GM12892 (cell line): ENCODE measurements around the gene GPC5.

Source experiments
- DNase-seq: peaks from one replicate; pipeline ENCODE4 v3.0.0; 2011; ENCODE audit not compliant: insufficient read length
- FAIRE-seq: peaks from 2 replicates; lab custom pipeline; 2011; peaks lifted over from hg19 to GRCh38; lab: Jason Lieb, UNC
- POLR2A ChIP-seq: IDR thresholded peaks from 2 replicates; pipeline ENCODE4 v1.6.1; 2011; ENCODE audit warnings: low read depth, low read length, control low read depth
- POLR2AphosphoS5 ChIP-seq: IDR thresholded peaks from 2 replicates; pipeline ENCODE4 v1.6.1; 2011; ENCODE audit warnings: low read depth, low read length, control low read depth
- TAF1 ChIP-seq: IDR thresholded peaks from 2 replicates; pipeline ENCODE4 v1.6.1; 2011; ENCODE audit warnings: low read depth, mild to moderate bottlenecking, control low read depth, low read length, borderline replicate concordance

GPC5 gene

GRCh38 chr13:92126399-92126798 lies 728.0 kb downstream of the GPC5 start:
- TF ChIP-seq POLR2AphosphoS5 = no peak
- no peak for TF ChIP-seq TAF1
- no peak for TF ChIP-seq POLR2A
- DNase-seq (no peak), FAIRE-seq (no peak)

DNA sequence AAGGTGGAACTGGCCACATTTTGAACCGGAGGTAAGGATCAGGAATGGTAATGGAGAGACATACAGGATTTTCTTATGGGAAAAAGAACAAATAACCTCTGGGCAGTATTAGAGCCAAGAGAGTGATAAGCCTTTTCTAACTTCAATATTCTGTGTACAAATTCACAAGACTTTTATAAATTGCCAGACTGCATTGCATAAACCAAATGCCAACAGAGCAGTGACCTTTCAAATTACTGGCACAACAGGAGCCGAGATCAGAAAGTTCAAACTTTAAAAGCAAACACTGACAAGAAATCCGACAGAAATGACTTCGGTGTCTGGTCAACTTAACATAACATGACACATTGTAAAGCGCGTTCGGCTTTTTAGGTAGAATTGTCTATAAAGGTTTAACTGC lies 737.1 kb downstream of the GPC5 start:
- DNase-seq (no peak), FAIRE-seq (no peak)
- TF ChIP-seq POLR2AphosphoS5 (no peak), POLR2A (no peak), TAF1 (no peak)

DNA sequence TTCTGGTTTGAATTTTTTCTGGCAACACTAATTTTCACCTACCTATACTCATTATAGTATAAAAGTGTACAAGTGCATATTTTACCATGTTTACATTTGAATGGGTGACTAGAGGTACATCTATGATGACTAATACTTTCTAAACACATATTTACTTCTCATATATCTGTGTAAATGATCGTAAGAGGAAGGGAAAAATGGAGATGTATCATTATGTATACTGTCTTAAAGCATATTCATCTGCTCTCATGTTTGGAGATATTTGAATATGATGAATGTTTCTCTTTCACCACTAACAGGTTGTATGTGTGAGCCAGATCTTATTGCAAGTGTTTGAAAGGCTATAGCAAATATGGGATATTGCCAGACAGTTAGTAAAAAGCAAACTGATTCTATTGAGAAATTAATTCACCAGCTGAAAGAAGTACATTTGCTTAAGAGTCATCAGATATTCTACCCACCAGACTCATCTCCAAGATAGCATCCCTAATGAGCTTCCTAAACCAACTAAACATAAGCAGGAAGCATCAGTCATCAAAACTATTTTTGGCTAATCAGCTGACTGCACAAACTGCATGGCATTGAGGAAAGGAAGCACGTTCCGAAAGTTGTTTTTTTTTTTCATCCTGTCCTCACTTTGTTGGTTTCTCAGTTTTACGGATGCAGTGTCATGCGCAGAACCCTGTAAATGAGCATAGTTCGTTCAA lies 738.2 kb downstream of the GPC5 start:
- no peak for DNase-seq
- FAIRE-seq = no peak
- TF ChIP-seq POLR2AphosphoS5 = no peak
- no peak for TF ChIP-seq POLR2A
- no peak for TF ChIP-seq TAF1

DNA sequence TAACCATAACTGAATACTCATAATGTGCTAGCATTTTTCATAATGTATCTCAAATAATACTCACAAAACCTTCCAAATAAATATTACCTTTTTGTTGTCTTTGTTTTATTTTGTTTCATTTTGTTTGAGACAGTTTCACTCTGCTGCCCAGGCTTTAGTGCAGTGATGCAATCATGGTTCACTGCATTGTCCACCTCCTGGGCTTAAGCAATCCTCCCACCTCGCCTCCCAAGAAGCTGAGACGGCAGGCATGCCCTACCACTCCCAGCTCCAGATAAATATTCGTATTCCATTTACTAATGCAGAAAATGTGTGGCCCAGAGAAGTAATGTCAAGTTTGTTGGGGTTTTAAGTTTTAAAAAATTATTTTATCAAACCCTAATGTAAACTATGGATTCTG lies 739.1 kb downstream of the GPC5 start:
- no peak for TF ChIP-seq POLR2A
- TF ChIP-seq TAF1 = no peak
- no peak for TF ChIP-seq POLR2AphosphoS5
- no peak for DNase-seq
- FAIRE-seq = no peak

GRCh38 chr13:92143766-92144165 lies 745.3 kb downstream of the GPC5 start:
- no peak for DNase-seq
- TF ChIP-seq TAF1 (no peak), POLR2AphosphoS5 (no peak), POLR2A (no peak)
- no peak for FAIRE-seq

- FAIRE-seq (no peak), DNase-seq (no peak)
- TF ChIP-seq POLR2AphosphoS5 = no peak
- TF ChIP-seq POLR2A = no peak
- no peak for TF ChIP-seq TAF1
Observed at GRCh38 chr13:92150606-92151005, 752.2 kb downstream of the GPC5 start.

- no peak for FAIRE-seq
- TF ChIP-seq POLR2A (no peak), TAF1 (no peak), POLR2AphosphoS5 (no peak)
- no peak for DNase-seq
Observed at GRCh38 chr13:92158346-92158745, 759.9 kb downstream of the GPC5 start.

GRCh38 chr13:92164822-92165221 lies 766.4 kb downstream of the GPC5 start:
- DNase-seq (no peak), FAIRE-seq (no peak)
- TF ChIP-seq POLR2AphosphoS5 = no peak
- no peak for TF ChIP-seq POLR2A
- TF ChIP-seq TAF1 = no peak

DNA sequence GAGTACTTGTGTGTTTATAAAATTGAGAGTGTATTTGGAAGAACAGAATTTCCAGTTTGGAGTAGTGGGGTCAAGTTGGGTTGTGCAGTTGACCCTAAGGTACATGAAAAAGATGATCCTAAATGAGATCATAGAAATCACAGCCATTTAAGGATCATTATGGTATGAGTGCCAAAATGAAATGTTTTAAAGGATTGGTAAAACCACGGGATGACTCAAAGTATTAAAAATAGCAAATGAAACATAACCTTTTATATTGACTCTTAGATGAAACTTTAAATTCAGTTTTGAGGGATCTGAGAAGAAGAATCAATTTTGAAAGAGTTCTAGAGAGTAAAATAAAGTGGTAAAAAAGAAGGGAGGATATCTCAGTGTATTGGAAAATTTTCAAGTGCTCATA lies 773.8 kb downstream of the GPC5 start:
- TF ChIP-seq POLR2AphosphoS5 (no peak), POLR2A (no peak), TAF1 (no peak)
- no peak for DNase-seq
- FAIRE-seq = no peak

DNA sequence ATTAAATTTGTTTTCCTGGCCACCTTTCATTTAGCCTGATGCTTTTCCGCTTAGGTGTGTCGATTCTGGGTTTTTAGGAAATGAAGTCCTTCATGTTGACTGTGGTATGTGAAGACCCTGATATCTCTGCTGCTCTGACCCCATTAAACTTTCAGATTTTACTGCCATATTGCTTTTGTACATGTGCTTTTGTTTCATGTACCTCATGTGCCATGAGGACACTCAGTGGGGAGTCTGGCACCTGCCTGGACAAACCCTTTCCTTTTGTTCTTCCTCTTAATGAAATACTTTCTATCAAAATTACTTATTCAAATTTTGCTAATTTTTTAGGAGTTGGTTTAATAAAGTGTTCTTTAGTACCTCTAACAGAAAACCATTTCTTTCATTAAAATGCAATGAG lies 774.8 kb downstream of the GPC5 start:
- TF ChIP-seq POLR2A = no peak
- TF ChIP-seq TAF1 = no peak
- no peak for TF ChIP-seq POLR2AphosphoS5
- no peak for DNase-seq
- no peak for FAIRE-seq

GRCh38 chr13:92175330-92175729 lies 776.9 kb downstream of the GPC5 start:
- FAIRE-seq (no peak), DNase-seq (no peak)
- TF ChIP-seq TAF1 (no peak), POLR2A (no peak), POLR2AphosphoS5 (no peak)

DNA sequence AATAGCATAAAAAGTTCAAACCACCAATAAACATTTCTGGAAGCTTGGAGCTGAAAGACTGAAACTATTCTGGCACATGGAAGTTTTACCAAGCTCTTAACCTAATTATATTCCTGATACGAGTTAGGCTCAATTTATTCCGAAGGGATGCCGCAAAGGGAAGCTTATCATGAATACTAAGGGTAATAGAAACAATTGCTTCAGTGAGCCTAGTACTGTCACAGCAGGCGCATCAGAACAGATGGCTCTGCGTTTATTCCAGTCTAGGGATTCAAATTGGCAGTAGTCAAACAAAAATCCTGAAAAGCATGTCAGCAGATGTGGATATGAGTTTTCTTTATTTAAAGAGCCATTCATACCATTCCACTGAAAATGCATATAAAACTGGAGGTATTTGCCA lies 779.5 kb downstream of the GPC5 start:
- DNase-seq = no peak
- TF ChIP-seq POLR2A (no peak), TAF1 (no peak), POLR2AphosphoS5 (no peak)
- no peak for FAIRE-seq
